GM12878 (cell line): Measurements from ENCODE around the gene PRDM16. TPM values are rescaled to one million over a fixed set of nuclear protein-coding genes. Genes with fewer than 3 reads are reported as not detected.

ENCODE experiments used
- ATAC-seq: fragments of 200-7000 bp; cut with Tn5 transposase; 3 replicates; pipeline ENCODE4 v1.9.1; 2020; ENCODE audit warnings: mild to moderate bottlenecking, moderate library complexity
- BruUV-seq: library from RNA; stranded (reverse); fragments of 400-500 nt; replicated peaks from 2 replicates; lab custom pipeline; 2021; lab: Mats Ljungman, UMichigan
- CTCF ChIA-PET: fragments of 300-600 bp; sonication (Branson Sonifier 250); formaldehyde crosslinking; extraction: SDS; loops from one replicate; lab custom pipeline; 2021; ENCODE audit warnings: inconsistent platforms; lab: Yijun Ruan, JAX
- POLR2A ChIA-PET: fragments of 350-600 bp; formaldehyde crosslinking; extraction: SDS; loops from one replicate; lab custom pipeline; 2021; ENCODE audit warnings: inconsistent platforms; lab: Charles Lee
- RAD21 ChIA-PET: fragments of 300-600 bp; sonication (Branson Sonifier 250); formaldehyde crosslinking; loops from one replicate; lab custom pipeline; 2023; ENCODE audit warnings: antibody characterized with exemption; ENCODE audit not compliant: unreplicated experiment; lab: Charles Lee
- SMC1A ChIA-PET: fragments of 300-600 bp; sonication (Branson Sonifier 250); formaldehyde crosslinking; loops from one replicate; lab custom pipeline; 2023; ENCODE audit not compliant: unreplicated experiment, uncharacterized antibody; lab: Charles Lee
- DNase-seq: peaks from one replicate; pipeline ENCODE4 v3.0.0-alpha.2; 2011; ENCODE audit warnings: low read depth, low spot score
- FAIRE-seq: peaks from 3 replicates; lab custom pipeline; 2011; peaks lifted over from hg19 to GRCh38; lab: Jason Lieb, UNC
- H2AFZ ChIP-seq: 2 replicates; pipeline ENCODE4 v1.6.0; 2011; ENCODE audit warnings: low read depth, low read length, control low read depth; ENCODE audit not compliant: control insufficient read depth
- H3K27ac ChIP-seq: 2 replicates; pipeline ENCODE4 v1.5.1; 2011; ENCODE audit warnings: control low read depth; ENCODE audit not compliant: control insufficient read depth, insufficient read depth
- H3K27me3 ChIP-seq, 2 experiments: replicated peaks in 1 of 2; 2 replicates each; pipeline versions ENCODE4 v1.6.0 to v1.6.1; 2011; ENCODE audit warnings: low read length in 1 of 2; ENCODE audit not compliant: control insufficient read depth in 2 of 2, insufficient read depth in 2 of 2
- H3K36me3 ChIP-seq, 2 experiments: 2 replicates each; pipeline ENCODE4 v1.5.1; 2011; ENCODE audit warnings: low read length in 1 of 2; ENCODE audit not compliant: control insufficient read depth in 2 of 2, insufficient read depth in 2 of 2
- H3K4me1 ChIP-seq: 2 replicates; pipeline ENCODE4 v1.6.1; 2011; ENCODE audit warnings: mild to moderate bottlenecking, low read length, moderate library complexity, mixed read lengths; ENCODE audit not compliant: control insufficient read depth, insufficient read depth
- H3K4me2 ChIP-seq: 2 replicates; pipeline ENCODE4 v1.6.0; 2011; ENCODE audit warnings: control low read depth; ENCODE audit not compliant: control insufficient read depth, insufficient read depth
- H3K4me3 ChIP-seq: fragments of 200-600 bp; sonication (generic); 2 replicates; pipeline ENCODE4 v1.5.1; 2016
- H3K79me2 ChIP-seq: 2 replicates; pipeline ENCODE4 v1.6.0; 2011; ENCODE audit warnings: low read length; ENCODE audit not compliant: control insufficient read depth, insufficient read depth
- H3K9ac ChIP-seq: 2 replicates; pipeline ENCODE4 v1.8.0; 2011; ENCODE audit warnings: low read length, control low read depth, mixed read lengths; ENCODE audit not compliant: control insufficient read depth, insufficient read depth
- H3K9me3 ChIP-seq: replicated peaks from 3 replicates; pipeline ENCODE4 v1.5.1; 2011; ENCODE audit warnings: mild to moderate bottlenecking, low read length; ENCODE audit not compliant: control insufficient read depth, insufficient read depth
- H4K20me1 ChIP-seq: 2 replicates; pipeline ENCODE4 v1.6.0; 2011; ENCODE audit not compliant: control insufficient read depth, insufficient read depth
- BCLAF1 ChIP-seq: fragments of 450-650 bp; IDR thresholded peaks from 2 replicates; pipeline ENCODE4 v1.6.1; 2017; ENCODE audit warnings: antibody characterized with exemption, mild to moderate bottlenecking, moderate library complexity
- CBX3 ChIP-seq: fragments of 200-600 bp; sonication (generic); IDR thresholded peaks from 2 replicates; pipeline ENCODE4 v1.6.1; 2016; ENCODE audit warnings: low read depth, borderline replicate concordance
- CREB1 ChIP-seq: IDR thresholded peaks from 2 replicates; pipeline ENCODE4 v1.6.1; 2012; ENCODE audit warnings: low read depth, mild to moderate bottlenecking, inconsistent platforms
- CTCF ChIP-seq, 3 experiments: IDR thresholded peaks in 2 of 3; conservative IDR thresholded peaks in 1 of 3; 2 replicates each; pipeline ENCODE4 v1.5.1; 2011; ENCODE audit warnings: low read depth in 3 of 3, low read length in 3 of 3, mild to moderate bottlenecking in 3 of 3, control low read depth in 2 of 3, moderate library complexity in 2 of 3, inconsistent platforms in 1 of 3, mixed read lengths in 1 of 3; ENCODE audit not compliant: control insufficient read depth in 2 of 3, insufficient read depth in 1 of 3; ENCODE audit errors: extremely low read depth in 1 of 3
- DPF2 ChIP-seq: fragments of 450-650 bp; IDR thresholded peaks from 2 replicates; pipeline ENCODE4 v1.6.1; 2017; ENCODE audit warnings: mild to moderate bottlenecking
- SMAD5 ChIP-seq: IDR thresholded peaks from 2 replicates; pipeline ENCODE4 v1.6.1; 2016; ENCODE audit warnings: antibody characterized with exemption, low read depth
- STAT1 ChIP-seq: fragments of 450-650 bp; conservative IDR thresholded peaks from 2 replicates; pipeline ENCODE4 v1.6.1; 2014; ENCODE audit warnings: antibody characterized with exemption, mild to moderate bottlenecking
- TAF1 ChIP-seq: IDR thresholded peaks from 2 replicates; pipeline ENCODE4 v1.6.1; 2011; ENCODE audit warnings: mild to moderate bottlenecking, low read depth, low read length, borderline replicate concordance
- TARDBP ChIP-seq: IDR thresholded peaks from 2 replicates; pipeline ENCODE4 v1.6.1; 2016; ENCODE audit warnings: borderline replicate concordance
- ZNF207 ChIP-seq: fragments of 450-650 bp; IDR thresholded peaks from 2 replicates; pipeline ENCODE4 v1.6.1; 2014; ENCODE audit warnings: antibody characterized with exemption, mild to moderate bottlenecking, borderline replicate concordance
- ZNF217 ChIP-seq: fragments of 450-650 bp; IDR thresholded peaks from 2 replicates; pipeline ENCODE4 v1.6.1; 2017; ENCODE audit warnings: antibody characterized with exemption, mild to moderate bottlenecking
- ZNF274 ChIP-seq: IDR thresholded peaks from one replicate; pipeline ENCODE4 v1.8.0; 2011; ENCODE audit not compliant: insufficient read length, insufficient read depth
- WGBS: methylation state at CpG from one replicate; pipeline ENCODE4 v1.1.6; 2016; ENCODE audit warnings: low lambda C conversion rate; ENCODE audit not compliant: insufficient replicate concordance, insufficient coverage; ENCODE audit errors: missing lambda C conversion rate; 5-methylcytosine and 5-hydroxymethylcytosine counted together
- in situ Hi-C: fragments of 300-500 bp; cut with MboI; formaldehyde crosslinking; loops from 9 replicates; pipeline ENCODE4 v1.14.3; 2018; ENCODE audit warnings: mixed read lengths
- intact Hi-C: fragments of 100-400 bp; cut with micrococcal nuclease; formaldehyde crosslinking; loops from one replicate; pipeline ENCODE4 v1.14.2; 2022; ENCODE audit not compliant: unreplicated experiment
- polyA plus RNA-seq, 11 experiments: library from polyadenylated mRNA; depleted of rRNA in 4 of 11; unstranded in 6 of 11; stranded (reverse) in 5 of 11; fragments of >200 nt; fragmentation: Nextera tagmentation in 4 of 11; fragmentation: Illumina TruSeq in 1 of 11; extraction: Ambion mirVana in 4 of 11; extraction: Trizol in 1 of 11; gene quantifications; 1 replicate in 1 of 11; 2 replicates in 10 of 11; pipeline versions ENCODE4 v1.2.1 to v1.2.3, GENCODE V29; 2011 to 2016; ENCODE audit warnings: inconsistent platforms in 2 of 11, missing spikeins in 2 of 11, low read depth in 1 of 11
- total RNA-seq, 4 experiments: library from RNA; depleted of rRNA in 3 of 4; stranded (reverse); fragments of >200 nt in 3 of 4; fragmentation: Illumina TruSeq in 1 of 4; extraction: Trizol in 1 of 4; gene quantifications; 2 replicates each; pipeline versions ENCODE4 v1.2.1 to v1.2.3, GENCODE V29; 2013 to 2021

PRDM16 gene
- total and polyA plus RNA-seq, 10 of the 15 experiments (the other 5 are each of a cell fraction or from before 2014, with no cell fraction given) = 0.03 TPM; not detected in 9

GRCh38 chr1:3195966-3196515 lies 127.0 kb downstream of the PRDM16 start:
- Histone ChIP-seq H3K4me3 (no peak overlapping the region), H3K36me3 (no peaks in the 10 kb centered on the region), H3K4me1 (no peaks in the 10 kb centered on the region), H3K4me2 (no peak overlapping the region), H3K27ac (no peak overlapping the region), H3K79me2 (no peaks in the 10 kb centered on the region), H4K20me1 (no peaks in the 10 kb centered on the region), H3K9me3 (no peaks in the 10 kb centered on the region; the same call in 2 of the 3 replicates), H2AFZ (no peak overlapping the region), H3K9ac (no peak overlapping the region), H3K27me3 (no peaks in the 10 kb centered on the region)
- ATAC-seq = no peak
- DNase-seq = no peak
- SMC1A ChIA-PET = no interaction called here
- FAIRE-seq = no peak
- no peak for TF ChIP-seq ZNF274
- RAD21 ChIA-PET = no interaction called here
- WGBS = 13% methylated on average over 10 of the region's 10 CpGs
- in situ Hi-C loops = no loop called here
- intact Hi-C loops = no loop called here
- no TSS peak for BruUV-seq
- POLR2A ChIA-PET = no interaction called here
- CTCF ChIA-PET = no interaction called here

GRCh38 chr1:3196577-3197245 lies 127.7 kb downstream of the PRDM16 start:
- Histone ChIP-seq H3K4me2 (no peak overlapping the region), H3K79me2 (no peaks in the 10 kb centered on the region), H2AFZ (no peak overlapping the region), H3K36me3 (no peaks in the 10 kb centered on the region), H3K27me3 (no peaks in the 10 kb centered on the region), H3K9ac (no peak overlapping the region), H4K20me1 (no peaks in the 10 kb centered on the region), H3K4me1 (no peaks in the 10 kb centered on the region), H3K27ac (no peak overlapping the region), H3K9me3 (no peaks in the 10 kb centered on the region; the same call in 2 of the 3 replicates), H3K4me3 (no peak overlapping the region)
- WGBS = 34% methylated on average over 14 of the region's 17 CpGs
- in situ Hi-C loops = no loop called here
- no peak for DNase-seq
- ATAC-seq = no peak
- POLR2A ChIA-PET = no interaction called here
- FAIRE-seq = no peak
- SMC1A ChIA-PET = no interaction called here
- no TSS peak for BruUV-seq
- TF ChIP-seq STAT1 = no peak
- no peak for TF ChIP-seq TARDBP
- TF ChIP-seq CTCF (IDR thresholded peaks at IDR 0.05 in 2 of 3, conservative IDR thresholded peaks at IDR 0.05 in 1 of 3; ENCODE audit: control insufficient read depth in 2 of 3, extremely low read depth in 1 of 3, insufficient read depth in 1 of 3, low read depth in 3 of 3, low read length in 3 of 3) = no peak
- no peak for TF ChIP-seq CREB1
- TF ChIP-seq CBX3 = no peak
- TF ChIP-seq ZNF217 = no peak
- no peak for TF ChIP-seq ZNF207
- no peak for TF ChIP-seq SMAD5
- TF ChIP-seq BCLAF1 = no peak
- TF ChIP-seq DPF2 = no peak
- TF ChIP-seq TAF1 = no peak
- RAD21 ChIA-PET = no interaction called here
- intact Hi-C loops = no loop called here
- CTCF ChIA-PET = no interaction called here
